Upper lobe of left lung (tissue), 6 donors: ENCODE data around the gene GMPPA. TPM values are rescaled to one million over a fixed set of nuclear protein-coding genes. Genes with fewer than 3 reads are reported as not detected.

Experiments
- ATAC-seq, 2 donors: fragments of 200-7000 bp; cut with Tn5 transposase; one replicate each; pipeline ENCODE4 v1.9.1; 2022; ENCODE audit warnings: mild to moderate bottlenecking in 2 of 2, moderate library complexity in 2 of 2; ENCODE audit not compliant: low FRiP score in 2 of 2
- DNase-seq, 2 donors: peaks; one replicate each; pipeline ENCODE4 v3.0.0-alpha.2; 2019 to 2020
- H3K27ac ChIP-seq, 4 donors: fragments of 200-600 bp; sonication (generic); one replicate each; pipeline ENCODE4 v1.5.1; 2016 to 2019
- H3K27me3 ChIP-seq, 4 donors: fragments of 200-600 bp; sonication (generic); one replicate each; pipeline ENCODE4 v1.5.1; 2017 to 2019
- H3K36me3 ChIP-seq, 4 donors: fragments of 200-600 bp; sonication (generic); one replicate each; pipeline ENCODE4 v1.5.1; 2016 to 2019
- H3K4me1 ChIP-seq, 4 donors: fragments of 200-600 bp; sonication (generic); one replicate each; pipeline ENCODE4 v1.5.1; 2018 to 2019
- H3K4me3 ChIP-seq, 4 donors: fragments of 200-600 bp; sonication (generic); one replicate each; pipeline ENCODE4 v1.5.1; 2017 to 2019; ENCODE audit warnings: mild to moderate bottlenecking in 2 of 4, moderate library complexity in 1 of 4
- H3K9me3 ChIP-seq, 4 donors: fragments of 200-600 bp; sonication (generic); one replicate each; pipeline ENCODE4 v1.5.1; 2018 to 2019
- CTCF ChIP-seq, 6 experiments: fragments of 450-650 bp in 4 of 6; fragments of 200-600 bp in 2 of 6; sonication (generic) in 2 of 6; IDR thresholded peaks; one replicate each; pipeline ENCODE4 v1.5.1; 2016 to 2019; ENCODE audit warnings: antibody characterized with exemption in 6 of 6
- EP300 ChIP-seq, 4 donors: sonication (generic); formaldehyde crosslinking; IDR thresholded peaks; one replicate each; pipeline ENCODE4 v1.5.1; 2017; ENCODE audit warnings: antibody characterized with exemption in 4 of 4, control low read depth in 2 of 4
- POLR2A ChIP-seq, 4 donors: fragments of 450-650 bp; IDR thresholded peaks; one replicate each; pipeline ENCODE4 v1.5.1; 2016 to 2017; ENCODE audit warnings: antibody characterized with exemption in 4 of 4, mild to moderate bottlenecking in 2 of 4
- POLR2AphosphoS5 ChIP-seq, 2 donors: sonication (generic); formaldehyde crosslinking; IDR thresholded peaks; one replicate each; pipeline ENCODE4 v1.5.1; 2017; ENCODE audit warnings: antibody characterized with exemption in 2 of 2
- WGBS, 2 donors: methylation state at CpG; one replicate each; pipeline ENCODE4 v1.1.5; 2017 to 2018; 5-methylcytosine and 5-hydroxymethylcytosine counted together
- total RNA-seq, 6 donors: library from RNA; depleted of rRNA in 4 of 6; stranded (reverse); fragments of >200 nt in 4 of 6; gene quantifications; one replicate each; pipeline versions ENCODE4 v1.1.0 to v1.2.1, GENCODE V29; 2016 to 2021
- donor health status: DM: no; HTN: no; CAD: no; lungs with moderate emphysema.
- donor health status: DM: no; HTN: yes; CAD: no; lungs with severe emphysema.

GMPPA gene
- total RNA-seq, 6 donors from 2014 or later, result 20.8 to 38.5 (median 24.9) TPM

- Histone ChIP-seq H3K4me3 (no peak overlapping the region), H3K27ac (no peak overlapping the region), H3K9me3 (no peaks in the 10 kb centered on the region), H3K27me3 (no peaks in the 10 kb centered on the region), H3K4me1 (peaks cover 12 to 16% (median 16%) of the 10 kb centered on the region in 4 donors), H3K36me3 (peaks cover 0 to 25% (median 17%) of the 10 kb centered on the region in 4 donors)
- DNase-seq (no peak), ATAC-seq (no peak)
- TF ChIP-seq POLR2A (IDR thresholded peaks at IDR 0.05) (no peak), CTCF (IDR thresholded peaks at IDR 0.05) (no peak), POLR2AphosphoS5 (IDR thresholded peaks at IDR 0.05) (no peak), EP300 (IDR thresholded peaks at IDR 0.05) (no peak)
- WGBS, 2 donors, result 49 to 52% methylated on average over 10 to 14 of the region's 15 CpGs
These were observed 39.2 kb downstream of the GMPPA start for GRCh38 chr2:219537657-219538488.

- WGBS, 2 donors, result 64 to 75% methylated on average over 6 of the region's 6 CpGs
- TF ChIP-seq CTCF (IDR thresholded peaks at IDR 0.05) (no peak), POLR2A (IDR thresholded peaks at IDR 0.05) (no peak), EP300 (IDR thresholded peaks at IDR 0.05) (no peak), POLR2AphosphoS5 (IDR thresholded peaks at IDR 0.05) (no peak)
- H3K4me1 ChIP-seq, result peaks cover 16 to 22% (median 18%) of the 10 kb centered on the region in 4 donors
- ATAC-seq (no peak), DNase-seq (no peak)
- H3K27ac ChIP-seq, result no peak overlapping the region
- H3K4me3 ChIP-seq, result no peak overlapping the region
- no peaks in the 10 kb centered on the region for H3K27me3 ChIP-seq
- H3K9me3 ChIP-seq, result no peaks in the 10 kb centered on the region
- peaks cover 0 to 25% (median 17%) of the 10 kb centered on the region in 4 donors for H3K36me3 ChIP-seq
These were observed 39.8 kb downstream of the GMPPA start for GRCh38 chr2:219538504-219538951.

GRCh38 chr2:219538956-219539788 lies 40.5 kb downstream of the GMPPA start:
- no peak for TF ChIP-seq POLR2AphosphoS5 (IDR thresholded peaks at IDR 0.05)
- no peak for TF ChIP-seq EP300 (IDR thresholded peaks at IDR 0.05)
- no peak for TF ChIP-seq POLR2A (IDR thresholded peaks at IDR 0.05)
- no peak for TF ChIP-seq CTCF (IDR thresholded peaks at IDR 0.05)
- Histone ChIP-seq H3K9me3 (no peaks in the 10 kb centered on the region), H3K27me3 (no peaks in the 10 kb centered on the region), H3K27ac (no peak overlapping the region), H3K36me3 (peaks cover 0 to 25% (median 17%) of the 10 kb centered on the region in 4 donors), H3K4me3 (no peak overlapping the region), H3K4me1 (peaks cover 18 to 26% (median 20%) of the 10 kb centered on the region in 4 donors)
- DNase-seq (peak in 1 of 2 donors; percentile 81), ATAC-seq (no peak)
- whole genome bisulfite sequencing, 2 donors, result 90 to 91% methylated on average over 2 to 24 of the region's 32 CpGs

- Histone ChIP-seq H3K27me3 (no peaks in the 10 kb centered on the region), H3K36me3 (peaks cover 0 to 25% (median 17%) of the 10 kb centered on the region in 4 donors), H3K4me3 (no peak overlapping the region), H3K4me1 (peaks cover 24 to 32% (median 26%) of the 10 kb centered on the region in 4 donors), H3K27ac (no peak overlapping the region), H3K9me3 (no peaks in the 10 kb centered on the region)
- TF ChIP-seq POLR2A (IDR thresholded peaks at IDR 0.05) (no peak), EP300 (IDR thresholded peaks at IDR 0.05) (no peak), CTCF (IDR thresholded peaks at IDR 0.05) (no peak), POLR2AphosphoS5 (IDR thresholded peaks at IDR 0.05) (no peak)
- 90 to 97% methylated on average over 6 to 34 of the region's 46 CpGs for WGBS, 2 donors
- DNase-seq (peak in 1 of 2 donors; percentile 83), ATAC-seq (no peak)
These were observed 41.4 kb downstream of the GMPPA start for GRCh38 chr2:219539926-219540678.
